Measurements from ENCODE around the gene IL1RAP.

GRCh38 chr3:190522621-190523222, 8.8 kb downstream of the IL1RAP start:
- TF ChIP-seq EZH2phosphoT487 (IDR thresholded peaks at IDR 0.05; ENCODE audit: insufficient read depth, low read depth) (no peak), EZH2 (IDR thresholded peaks at IDR 0.05; ENCODE audit: insufficient read depth, poor library complexity, severe bottlenecking) (no peak)

All from GM23248 (cell line).